ENCODE data around the gene IDI1. TPM values are rescaled to one million over a fixed set of nuclear protein-coding genes. Genes with fewer than 3 reads are reported as not detected.
"Not testable (repeated sequence)": the region's sequence is repeated elsewhere in the genome, so short reads cannot be mapped to it uniquely, and the experiment has no call there.

The IDI1 gene
- total RNA-seq, 1 donor from 2014 or later: 47.4 TPM

GRCh38 chr10:1034758-1035157, 14.2 kb downstream of the IDI1 start:
- DNase-seq (ENCODE audit: low read depth): no peak

- DNase-seq (ENCODE audit: low read depth): no peak
These were observed 15.3 kb downstream of the IDI1 start for GRCh38 chr10:1033601-1034000.

DNA sequence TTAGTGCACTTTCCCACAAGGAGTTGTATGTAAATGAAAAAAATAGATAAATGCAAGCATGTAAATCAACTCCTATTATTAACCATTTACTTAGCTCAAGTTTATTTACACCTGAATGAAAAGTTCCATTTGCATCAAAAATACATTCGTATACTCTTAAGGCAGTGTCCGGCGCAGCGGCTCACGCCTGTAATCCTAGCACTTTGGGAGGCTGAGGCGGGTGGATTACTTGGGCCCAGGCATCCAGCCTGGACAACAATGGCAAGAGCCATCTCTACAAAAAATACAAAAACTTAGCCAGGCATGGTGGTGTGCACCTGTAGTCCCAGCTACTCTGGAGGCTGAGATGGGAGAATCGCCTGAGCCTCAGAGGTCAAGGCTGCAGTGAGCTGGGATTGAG, 19.1 kb downstream of the IDI1 start:
- DNase-seq (ENCODE audit: low read depth): no peak

DNA sequence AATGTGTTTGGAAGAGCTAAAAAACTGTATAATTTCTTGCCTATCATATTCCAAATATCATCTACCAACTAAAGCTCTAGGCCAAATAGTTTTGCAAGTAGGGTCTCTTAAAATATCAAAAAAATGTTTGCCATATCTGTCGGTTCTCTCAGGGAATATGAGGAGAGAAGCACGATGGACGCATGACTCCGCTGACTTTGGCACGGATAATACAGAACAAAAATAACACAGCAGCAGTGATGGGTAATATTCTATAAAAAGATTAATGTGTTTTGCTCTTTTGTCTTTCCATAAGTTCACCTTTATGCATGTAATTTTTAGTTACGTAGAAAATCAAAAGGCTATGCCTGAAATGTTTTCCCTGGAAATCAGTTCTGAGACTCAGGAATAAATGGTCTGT, 22.3 kb downstream of the IDI1 start:
- no peak for DNase-seq (ENCODE audit: low read depth)

DNA sequence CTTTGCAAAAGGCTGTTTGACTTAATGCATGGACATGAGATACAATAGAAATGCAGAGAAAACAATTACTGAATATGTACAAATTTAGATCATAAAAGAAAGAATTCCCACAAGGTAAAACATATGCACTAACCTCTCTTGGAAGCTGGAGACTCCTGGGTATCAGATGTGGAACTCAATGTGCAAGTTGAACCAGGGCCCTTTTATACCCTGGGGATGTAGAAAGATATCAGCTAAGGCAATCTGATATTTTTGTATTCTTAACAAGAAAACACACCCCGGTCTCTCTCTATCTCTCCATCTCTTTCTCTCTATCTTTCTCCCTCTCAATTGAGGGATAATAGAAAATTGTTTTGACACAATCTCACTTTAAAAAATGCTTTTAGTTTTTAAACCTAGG, 23.2 kb downstream of the IDI1 start, which contains the start of gene IDI2:
IDI2 (minus strand) TSS at position 177 of the 400 bp plus-strand sequence. CDS start 1,136 bp downstream, outside the sequence.
- DNase-seq (ENCODE audit: low read depth): no peak

GRCh38 chr10:1024103-1024502, 24.8 kb downstream of the IDI1 start:
- DNase-seq (ENCODE audit: low read depth): no peak

- DNase-seq (ENCODE audit: low read depth): no peak
These were observed 26.5 kb downstream of the IDI1 start for GRCh38 chr10:1022413-1022812.

DNA sequence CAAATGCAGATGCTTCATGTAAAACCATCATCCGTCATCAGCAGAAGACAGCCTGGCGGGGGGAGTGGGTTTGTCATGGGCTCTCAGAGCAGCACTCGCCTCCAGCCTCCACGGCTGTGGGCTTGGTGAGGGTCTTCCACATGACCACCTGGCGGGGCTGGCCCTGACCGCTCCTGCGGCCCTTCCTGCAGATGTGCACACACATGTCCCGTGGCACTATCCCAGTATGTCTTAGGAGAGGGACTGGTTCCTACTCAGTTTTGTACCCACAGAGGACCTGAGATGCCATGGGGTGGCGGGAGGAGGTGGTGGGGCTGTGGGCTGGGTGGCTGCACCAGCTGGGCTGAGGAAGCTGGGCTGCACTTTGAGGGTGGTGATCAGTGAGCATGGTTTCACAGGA, 28.0 kb downstream of the IDI1 start:
- DNase-seq (ENCODE audit: low read depth): no peak

DNA sequence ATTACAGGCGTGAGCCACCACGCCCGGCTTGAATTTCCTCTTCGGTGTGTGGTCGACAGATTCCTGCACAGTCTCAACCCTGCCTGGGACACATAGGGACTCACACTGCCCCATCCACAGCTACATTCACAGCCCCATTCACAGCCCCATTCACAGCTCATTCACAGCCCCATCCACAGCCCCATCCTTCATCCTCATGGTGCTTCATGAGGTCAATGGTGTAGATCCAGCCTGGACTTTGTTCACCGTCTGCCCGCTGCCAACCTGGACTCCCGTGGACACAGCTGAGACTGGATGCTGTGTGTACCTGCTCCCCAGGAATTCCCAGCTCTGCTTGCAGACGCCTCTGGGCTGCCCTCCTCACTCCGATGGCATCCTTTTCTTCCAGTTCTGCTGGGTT, 28.5 kb downstream of the IDI1 start:
- DNase-seq (ENCODE audit: low read depth): no peak

DNA sequence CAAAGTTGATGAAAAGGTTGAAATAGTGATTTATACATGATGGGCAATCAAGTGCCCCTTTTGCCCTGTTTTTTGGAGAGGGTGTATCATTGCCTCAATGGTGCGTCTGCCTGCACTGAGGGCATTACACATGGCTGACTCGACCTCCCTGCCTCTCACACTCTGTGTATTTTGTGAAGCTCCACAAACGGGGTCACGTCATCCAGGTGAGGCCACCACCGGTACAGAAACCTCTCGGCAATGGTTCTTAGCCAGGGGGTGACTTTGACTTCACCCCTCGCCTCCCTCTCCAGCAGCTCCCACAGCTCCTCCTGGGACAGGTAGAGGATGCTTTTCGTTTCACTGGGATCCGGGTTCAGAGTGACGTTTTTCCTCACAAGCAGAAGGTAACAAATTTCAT, 29.6 kb downstream of the IDI1 start:
- no peak for DNase-seq (ENCODE audit: low read depth)

- no peak for DNase-seq (ENCODE audit: low read depth)
These were observed 33.2 kb downstream of the IDI1 start for GRCh38 chr10:1015688-1016087.

DNA sequence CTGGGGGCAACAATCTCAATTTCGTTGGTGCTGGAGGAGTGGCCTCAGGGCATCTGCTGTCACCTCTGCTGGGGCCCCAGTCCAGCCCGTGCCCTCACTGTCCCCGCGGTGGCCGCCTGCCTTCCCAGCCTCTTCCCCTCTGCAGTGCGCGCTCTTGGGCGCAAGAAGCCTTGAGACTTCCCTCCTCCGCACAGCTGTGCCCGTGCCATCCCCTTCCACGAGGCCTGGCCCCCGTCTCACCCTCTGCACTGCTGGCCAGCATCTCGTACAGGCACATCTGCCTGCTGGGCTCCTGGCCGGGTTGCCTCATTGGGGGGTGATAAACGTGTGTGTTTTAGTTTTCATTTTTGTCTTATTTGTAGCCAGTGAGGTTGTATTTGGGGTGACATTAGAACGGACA, 37.2 kb downstream of the IDI1 start:
- DNase-seq (ENCODE audit: low read depth): no peak

- DNase-seq (ENCODE audit: low read depth): no peak
These were observed 38.2 kb downstream of the IDI1 start for GRCh38 chr10:1010703-1011102.

- not testable (repeated sequence) for DNase-seq (ENCODE audit: low read depth)
These were observed 39.0 kb downstream of the IDI1 start for GRCh38 chr10:1009947-1010346.

DNA sequence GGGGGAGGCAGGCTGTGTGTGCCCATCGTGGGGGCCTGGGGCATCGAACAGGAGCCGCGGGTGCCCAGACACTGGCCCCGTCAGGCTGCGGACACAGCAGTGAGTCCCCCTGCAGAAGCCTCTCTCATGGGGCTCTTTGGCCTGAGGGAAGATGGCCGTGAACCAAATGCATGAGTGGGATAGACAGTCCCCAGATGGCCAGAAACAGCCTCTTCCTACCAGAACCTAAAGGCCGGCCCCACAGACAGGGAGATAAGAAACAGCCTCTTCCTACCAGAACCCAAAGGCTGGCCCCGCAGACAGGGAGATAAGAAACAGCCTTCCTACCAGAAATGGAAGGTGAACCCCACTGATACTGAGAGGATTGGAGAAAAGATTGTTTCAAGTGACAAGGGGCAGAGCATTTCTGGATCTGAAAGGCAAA, 39.8 kb downstream of the IDI1 start:
- no peak for DNase-seq (ENCODE audit: low read depth)

GRCh38 chr10:1007583-1007982, 41.3 kb downstream of the IDI1 start:
- no peak for DNase-seq (ENCODE audit: low read depth)

- DNase-seq (ENCODE audit: low read depth): no peak
These were observed 42.3 kb downstream of the IDI1 start for GRCh38 chr10:1006573-1006972.

DNA sequence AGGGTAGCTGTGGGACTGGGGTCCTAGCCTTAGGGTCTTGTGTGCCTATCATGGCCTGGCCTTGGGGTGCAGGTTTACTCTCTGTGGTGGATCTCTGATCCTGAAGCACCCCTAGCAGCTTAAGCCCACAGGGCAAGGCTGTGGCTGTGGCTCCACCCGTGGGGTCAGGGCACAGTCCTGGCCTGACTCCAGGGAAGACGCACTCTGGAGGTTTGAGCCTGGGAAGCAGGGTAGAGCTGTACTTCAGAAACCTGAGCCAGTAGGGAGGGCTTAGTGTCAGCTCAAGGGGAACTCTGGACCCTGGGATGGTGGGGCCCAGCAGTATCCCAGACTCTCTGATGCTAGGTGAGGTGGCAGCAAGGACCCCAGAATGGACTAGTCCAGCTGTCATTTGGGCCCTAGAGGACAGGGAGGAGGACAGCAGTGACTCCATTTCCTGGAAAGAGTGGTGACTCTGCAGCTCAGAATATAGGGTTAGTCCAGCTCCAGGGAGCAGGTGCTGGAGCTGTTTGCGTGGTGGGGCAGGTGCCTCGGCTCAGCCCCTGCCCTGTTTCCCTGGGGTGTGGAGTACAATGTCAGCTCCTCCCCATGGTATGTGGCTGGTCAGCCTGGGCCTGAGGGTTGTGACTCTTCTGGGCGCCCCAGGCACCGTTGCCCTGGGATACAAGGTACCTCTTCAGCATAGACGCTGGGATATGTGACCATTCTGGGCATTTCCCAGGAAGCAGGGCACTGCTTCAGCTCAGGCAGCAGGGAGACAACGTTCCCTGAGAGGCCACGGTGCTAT, 44.8 kb downstream of the IDI1 start:
- DNase-seq (ENCODE audit: low read depth): no peak

DNA sequence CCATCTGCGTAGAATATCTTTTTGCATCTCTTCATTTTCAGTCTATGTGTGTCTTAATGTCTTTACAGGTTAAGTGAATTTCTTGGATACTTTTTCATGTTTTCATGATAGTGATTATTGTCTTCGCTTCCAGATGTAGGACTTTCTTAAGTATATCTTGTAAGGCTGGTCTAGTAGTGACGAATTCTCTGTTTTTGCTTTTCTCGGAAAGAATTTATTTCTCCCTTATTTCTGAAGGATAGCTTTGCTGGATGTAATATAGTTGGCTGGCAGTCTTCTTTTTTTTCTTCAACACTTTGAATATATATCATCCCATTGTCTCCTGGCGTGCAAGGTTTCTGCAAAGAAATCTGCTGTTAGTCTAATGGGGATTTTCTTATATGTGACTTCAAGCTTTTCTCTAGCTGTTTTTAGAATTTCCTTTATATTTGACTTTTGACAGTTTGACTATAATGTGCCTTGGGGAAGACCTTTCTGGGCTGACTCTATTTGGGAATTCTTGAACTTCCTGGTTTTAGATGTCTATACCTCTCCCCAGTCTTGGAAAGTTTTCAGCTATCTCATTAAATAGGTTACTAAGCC, 46.4 kb downstream of the IDI1 start:
- DNase-seq (ENCODE audit: low read depth): no peak

DNA sequence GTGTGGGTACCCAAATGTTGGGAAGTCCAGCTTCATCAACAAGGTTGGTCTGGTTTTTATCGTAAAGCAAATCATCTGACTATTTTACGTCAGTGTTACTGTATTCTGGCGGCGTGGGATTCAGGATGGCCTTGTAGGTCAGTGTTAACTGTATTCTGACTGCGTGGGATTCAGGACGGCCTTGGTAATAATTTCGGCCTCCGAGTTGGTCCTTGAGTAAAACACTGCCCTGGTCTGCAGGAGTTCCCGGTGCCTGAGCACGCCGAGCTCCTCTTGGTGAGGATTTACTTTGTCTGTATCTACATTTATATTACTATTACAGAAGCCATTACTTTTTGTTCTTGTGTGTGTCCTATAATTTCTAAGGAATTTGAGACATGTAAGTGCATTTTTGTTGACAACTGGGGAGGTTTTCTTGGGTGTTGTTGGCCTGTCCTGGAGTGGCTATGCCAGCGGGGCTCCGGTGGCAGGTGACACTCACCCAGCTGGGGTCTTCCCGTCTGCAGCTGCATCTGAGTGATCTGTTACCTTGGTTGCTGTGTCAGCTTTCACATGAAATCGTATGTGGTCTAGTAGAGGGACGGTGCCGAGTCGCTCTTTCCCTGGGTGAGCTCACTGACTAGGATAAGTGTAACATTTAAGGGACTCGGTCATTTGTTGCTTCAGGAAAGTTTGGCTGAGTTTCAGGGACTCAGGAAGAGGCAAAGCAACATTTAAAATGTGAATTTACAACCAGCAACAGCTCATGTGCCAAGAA, 51.5 kb downstream of the IDI1 start:
- DNase-seq (ENCODE audit: low read depth): no peak

- no peak for DNase-seq (ENCODE audit: low read depth)
These were observed 52.9 kb downstream of the IDI1 start for GRCh38 chr10:996031-996430.

DNA sequence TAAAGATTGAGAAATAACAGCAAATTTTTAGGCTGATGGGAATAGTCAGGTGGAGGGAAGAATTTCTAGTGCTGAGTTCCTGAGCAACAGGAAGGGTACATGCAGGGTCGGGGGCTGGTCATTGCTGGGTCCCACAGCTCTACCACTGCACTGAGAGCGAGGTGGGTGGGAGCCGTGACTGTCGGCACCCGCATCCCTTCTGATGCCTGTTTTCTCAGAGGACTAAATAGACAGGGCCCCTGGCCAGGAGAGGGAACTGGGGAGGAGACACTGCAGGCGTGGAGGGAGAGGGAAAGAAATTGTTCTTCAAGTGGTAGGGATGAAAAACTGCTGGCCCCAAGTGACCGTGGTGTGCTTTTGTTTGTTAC, 53.4 kb downstream of the IDI1 start:
- DNase-seq (ENCODE audit: low read depth): no peak

Data from renal cortical epithelial cell (primary cell).